HG02759 (cell line): ENCODE measurements around the gene CHID1.

Experiments used
- ATAC-seq: cut with Tn5 transposase; IDR thresholded peaks from one replicate; pipeline ENCODE4 v1.9.1; 2021; ENCODE audit warnings: mild to moderate bottlenecking, moderate library complexity; ENCODE audit not compliant: unreplicated experiment

The CHID1 gene

DNA sequence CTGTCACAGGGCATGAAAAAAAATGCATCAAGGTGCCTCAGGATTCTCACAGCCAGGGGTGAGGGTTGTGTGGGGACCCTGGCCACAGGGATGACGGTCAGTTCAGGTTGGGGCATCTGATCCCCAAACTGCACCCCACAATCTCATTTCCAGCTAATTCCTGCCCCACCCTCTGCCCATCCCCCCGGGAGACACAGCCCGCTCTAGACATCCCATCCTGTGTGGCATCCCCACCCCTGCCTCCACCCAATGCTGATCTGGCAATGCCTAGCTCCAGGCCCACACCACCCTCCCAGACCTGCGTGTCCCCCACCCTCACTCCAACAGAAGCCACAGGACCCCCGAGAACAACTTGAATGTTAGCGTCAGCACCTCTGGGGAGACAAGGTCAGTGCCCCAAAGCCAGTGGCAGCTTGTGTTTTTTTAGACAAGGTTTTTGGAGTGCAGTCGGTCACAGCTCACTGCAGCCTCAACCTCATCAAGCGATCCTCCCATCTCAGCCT is 42.7 kb downstream of the CHID1 start:
- ATAC-seq = no peak

GRCh38 chr11:866481-866880 is 44.1 kb downstream of the CHID1 start:
- no peak for ATAC-seq

- ATAC-seq = no peak
Measured at GRCh38 chr11:865462-866430, 44.9 kb downstream of the CHID1 start.

DNA sequence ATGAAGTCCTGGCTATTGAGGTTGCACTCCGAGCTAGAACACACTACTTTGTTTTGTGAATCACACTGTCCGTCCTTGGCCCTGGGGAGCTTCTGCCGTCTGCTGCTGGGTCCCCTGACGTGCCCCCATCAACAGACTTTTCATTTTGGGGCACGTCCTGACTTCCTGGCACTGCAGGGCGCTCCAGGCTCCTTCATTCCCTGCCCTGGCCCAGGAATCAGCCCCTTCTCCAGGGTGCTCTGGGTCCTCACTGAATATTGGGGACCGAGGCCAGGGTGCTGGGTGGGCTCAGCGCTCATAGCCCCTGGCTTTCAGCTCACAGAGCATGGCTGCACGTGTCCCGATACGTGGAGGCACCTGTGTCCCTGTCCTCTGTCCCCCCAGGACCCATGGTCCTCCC is 45.7 kb downstream of the CHID1 start:
- ATAC-seq = no peak

DNA sequence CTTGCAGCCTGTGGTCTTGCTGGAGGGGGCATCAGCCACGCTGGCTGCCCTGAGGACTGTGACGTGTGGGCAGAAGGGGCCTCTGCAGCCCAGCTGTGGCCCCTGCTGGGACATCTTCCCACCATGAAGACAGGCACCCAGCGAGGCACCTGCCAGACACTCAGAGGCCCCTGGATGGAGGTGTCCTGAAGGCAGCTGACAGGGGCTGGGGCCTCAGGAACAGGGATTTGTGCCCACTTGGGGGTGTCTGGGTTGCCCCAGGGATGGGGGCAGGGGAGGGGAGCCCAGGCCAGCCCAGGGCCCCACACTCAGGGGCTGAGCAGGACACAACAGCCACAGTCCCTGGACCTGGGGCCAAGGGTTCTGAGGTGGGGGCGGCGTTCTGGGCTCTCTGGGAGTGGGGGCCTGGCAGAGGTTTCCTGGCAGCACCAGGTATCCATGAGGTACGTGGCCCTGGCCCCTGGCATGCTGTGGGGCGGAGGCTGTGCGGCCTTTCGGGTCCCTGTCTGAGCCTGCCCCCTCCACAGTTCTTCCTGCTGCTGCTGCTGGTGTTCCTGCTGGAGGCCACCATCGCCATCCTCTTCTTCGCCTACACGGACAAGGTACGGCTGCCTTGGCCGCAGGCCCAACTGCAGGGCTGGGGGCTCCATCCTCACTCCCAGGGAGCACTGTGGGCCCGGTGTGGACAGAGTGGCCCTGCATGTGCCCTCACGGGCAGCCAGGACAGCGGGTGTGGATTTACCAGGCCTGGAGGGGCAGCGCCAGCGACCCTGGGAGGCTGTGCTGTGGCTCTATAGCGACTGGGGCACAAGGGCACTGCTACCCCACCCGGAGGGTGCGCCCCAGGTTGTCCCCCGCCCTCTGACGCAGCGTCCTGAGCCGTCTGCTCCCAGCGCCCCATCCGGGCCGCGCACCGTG is 46.4 kb downstream of the CHID1 start:
- no peak for ATAC-seq

- ATAC-seq = no peak
Measured at GRCh38 chr11:863023-863909, 47.3 kb downstream of the CHID1 start.

GRCh38 chr11:862696-863022 is 48.0 kb downstream of the CHID1 start:
- ATAC-seq = no peak

DNA sequence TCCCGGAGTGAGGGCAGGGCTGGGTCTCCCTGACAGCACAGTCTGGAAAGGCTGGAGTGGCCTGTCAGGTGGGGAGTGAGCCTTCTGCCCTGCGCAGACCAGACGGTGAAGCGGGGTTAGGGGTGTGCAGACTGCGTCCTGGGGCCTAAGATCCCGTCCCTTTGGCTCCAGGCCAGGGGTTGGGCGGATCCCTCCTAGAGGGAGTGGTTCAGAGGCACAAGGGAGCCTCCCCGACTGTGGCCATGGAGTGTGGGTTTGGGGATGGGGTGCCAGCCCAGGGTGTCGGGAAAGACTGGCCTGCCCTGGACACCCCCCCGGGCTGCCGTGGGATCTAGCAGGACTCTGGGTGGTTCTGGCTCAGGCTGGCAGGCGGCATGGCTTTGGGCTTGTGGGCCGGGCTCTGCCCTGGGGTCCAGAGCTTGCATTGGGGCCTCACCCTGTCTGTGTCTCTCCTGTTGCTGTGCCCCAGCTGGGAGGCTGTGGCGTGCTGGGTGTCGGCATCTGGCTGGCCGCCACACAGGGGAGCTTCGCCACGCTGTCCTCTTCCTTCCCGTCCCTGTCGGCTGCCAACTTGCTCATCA is 48.4 kb downstream of the CHID1 start:
- no peak for ATAC-seq

DNA sequence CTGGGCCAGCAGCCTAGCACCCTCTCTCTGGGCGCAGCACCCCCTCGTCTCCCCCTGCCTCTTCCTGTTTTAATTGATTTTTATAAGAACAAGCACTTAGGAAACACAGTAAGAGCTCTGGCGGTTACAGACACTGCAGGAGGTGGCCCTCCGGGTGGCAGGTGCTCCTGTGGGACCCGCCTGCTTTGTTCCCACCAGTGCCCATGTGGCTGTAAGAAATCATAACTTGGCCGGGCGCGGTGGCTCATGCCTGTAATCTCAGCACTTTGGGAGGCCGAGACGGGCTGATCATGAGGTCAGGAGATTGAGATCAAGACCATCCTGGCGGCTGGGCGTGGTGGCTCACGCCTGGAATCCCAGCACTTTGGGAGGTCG is 49.5 kb downstream of the CHID1 start:
- no peak for ATAC-seq

- ATAC-seq = no peak
Measured at GRCh38 chr11:860234-861104, 50.1 kb downstream of the CHID1 start.

GRCh38 chr11:859394-860131 is 51.0 kb downstream of the CHID1 start:
- ATAC-seq = no peak

- no peak for ATAC-seq
Measured at GRCh38 chr11:858762-859339, 51.8 kb downstream of the CHID1 start.

DNA sequence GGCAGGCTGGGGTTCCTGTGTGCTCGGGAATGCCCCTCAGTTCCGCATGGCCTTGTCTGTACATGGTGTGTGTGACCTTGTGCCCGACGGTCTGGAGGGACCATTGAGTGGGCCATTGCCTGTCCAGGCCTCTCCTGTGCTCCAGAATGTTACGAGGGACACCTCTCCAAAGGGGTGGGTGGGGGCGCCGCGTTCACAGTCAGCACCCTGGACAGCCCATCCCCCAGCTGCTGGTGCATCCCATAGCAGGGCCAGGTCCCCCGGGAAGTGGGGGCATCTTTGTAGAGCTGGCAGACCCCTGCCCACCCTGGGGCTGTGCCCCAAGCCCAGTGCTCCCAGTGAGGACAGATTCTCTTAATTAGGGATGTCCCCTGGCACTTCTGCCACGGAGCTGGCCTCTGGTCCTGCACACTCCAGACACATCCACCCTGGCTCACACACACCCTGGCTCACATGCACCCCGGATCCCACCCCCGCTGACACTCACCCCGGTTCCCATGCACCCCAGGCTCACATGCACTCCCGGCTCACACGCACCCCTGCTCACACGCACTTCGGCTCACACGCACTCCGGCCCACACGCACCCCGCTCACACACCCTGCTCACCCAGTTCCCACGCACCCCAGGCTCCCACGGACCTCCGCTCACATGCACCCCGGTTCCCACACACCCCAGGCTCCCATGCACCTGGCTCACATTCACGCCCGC is 52.4 kb downstream of the CHID1 start:
- ATAC-seq = no peak

GRCh38 chr11:856397-856796 is 54.2 kb downstream of the CHID1 start:
- ATAC-seq = no peak

- ATAC-seq = no peak
Measured at GRCh38 chr11:855796-856195, 54.8 kb downstream of the CHID1 start.

DNA sequence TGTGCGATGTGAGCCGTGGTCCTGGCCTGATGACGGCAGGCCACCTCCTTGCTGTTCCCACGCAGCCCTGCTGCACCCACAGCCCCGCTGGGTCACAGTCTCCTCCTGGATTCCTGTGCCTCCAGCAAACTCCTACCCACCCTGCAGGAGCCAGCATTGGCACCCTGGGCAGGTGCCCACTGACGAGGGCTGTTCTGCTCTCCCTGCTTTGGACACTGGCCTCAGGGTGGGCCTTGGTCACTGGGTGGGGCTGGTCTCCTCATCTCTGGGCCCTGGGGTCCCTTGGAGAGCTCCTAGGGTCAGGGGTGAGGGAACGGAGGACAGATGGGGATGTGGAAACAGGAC is 55.3 kb downstream of the CHID1 start:
- no peak for ATAC-seq

- no peak for ATAC-seq
Measured at GRCh38 chr11:854601-855329, 55.8 kb downstream of the CHID1 start.
